ENCODE data around the gene OR13A1. TPM values are rescaled to one million over a fixed set of nuclear protein-coding genes. Genes with fewer than 3 reads are reported as not detected.

The OR13A1 gene
- total RNA-seq, 1 donor from 2014 or later = not detected

Other genes starting within 250 kb of the OR13A1 start
- 0.98 TPM for gene ALOX5, start 58.6 kb upstream of the OR13A1 start, total RNA-seq

Measured in temporal lobe (tissue), 1 donor.